Aorta (tissue), 5 donors: ENCODE results near the gene SPRED2. TPM values are rescaled to one million over a fixed set of nuclear protein-coding genes. Genes with fewer than 3 reads are reported as not detected.

ENCODE experiments used
- ATAC-seq: fragments of 200-7000 bp; cut with Tn5 transposase; one replicate; pipeline ENCODE4 v1.9.1; 2022; ENCODE audit warnings: moderate library complexity; ENCODE audit not compliant: low FRiP score
- DNase-seq, 2 donors: peaks; one replicate each; pipeline ENCODE4 v3.0.0-alpha.2; 2020
- H3K27ac ChIP-seq, 2 donors: one replicate each; pipeline ENCODE4 v1.5.1; 2013; ENCODE audit warnings: low read length in 2 of 2, mild to moderate bottlenecking in 2 of 2, moderate library complexity in 2 of 2, control low read depth in 1 of 2, inconsistent platforms in 1 of 2, low read depth in 1 of 2
- H3K27me3 ChIP-seq, 2 donors: one replicate each; pipeline ENCODE4 v1.6.1; 2013; ENCODE audit warnings: control low read depth in 1 of 2, low read length in 1 of 2, mild to moderate bottlenecking in 1 of 2, moderate library complexity in 1 of 2; ENCODE audit not compliant: insufficient read depth in 2 of 2, control insufficient read depth in 1 of 2
- H3K36me3 ChIP-seq, 2 donors: one replicate each; pipeline ENCODE4 v1.6.1; 2013; ENCODE audit warnings: control low read depth in 1 of 2, low read length in 1 of 2, mild to moderate bottlenecking in 1 of 2; ENCODE audit not compliant: insufficient read depth in 2 of 2, control insufficient read depth in 1 of 2
- H3K4me1 ChIP-seq, 2 donors: one replicate each; pipeline ENCODE4 v1.6.1; 2013; ENCODE audit warnings: low read length in 2 of 2, control low read depth in 1 of 2, mild to moderate bottlenecking in 1 of 2, moderate library complexity in 1 of 2; ENCODE audit not compliant: insufficient read depth in 2 of 2, control insufficient read depth in 1 of 2
- H3K4me3 ChIP-seq, 2 donors: one replicate each; pipeline ENCODE4 v1.5.1; 2013; ENCODE audit warnings: low read length in 2 of 2, control low read depth in 1 of 2, mild to moderate bottlenecking in 1 of 2
- H3K9me3 ChIP-seq: one replicate; pipeline ENCODE4 v1.6.1; 2013; ENCODE audit warnings: mild to moderate bottlenecking, low read length; ENCODE audit not compliant: control insufficient read depth
- WGBS, 2 donors: extraction: QIAGEN DNeasy Blood & Tissue Kit; methylation state at CpG; one replicate each; pipeline ENCODE4 v1.1.7; 2013; 5-methylcytosine and 5-hydroxymethylcytosine counted together
- intact Hi-C, 2 donors: fragments of 100-400 bp; cut with DNase I; formaldehyde crosslinking; loops; one replicate each; pipeline versions ENCODE4 v1.14.2 to v1.15.0; 2022
- polyA plus RNA-seq, 2 donors: library from polyadenylated mRNA; stranded (reverse); fragments of 200-250 nt; gene quantifications; one replicate each; pipeline ENCODE4 v1.2.3, GENCODE V29; 2013
- total RNA-seq, 2 donors: library from RNA; stranded (reverse); fragmentation: NEBNext Ultra II Directional; extraction: Animal tissue kit (Norgen Biotek cat#: 25700); gene quantifications; one replicate each; pipeline ENCODE4 v1.2.1, GENCODE V29; 2021
- donor health status: healthy with polysubstance abuse.
- donor health status: Bipolar disorder and iron deficiency.
- donor health status: DM: no; HTN: no; CAD: no.
- donor health status: DM: no; HTN: no; CAD: no.
- donor health status: DM: yes; HTN: yes; CAD: no.

SPRED2 gene
- total and polyA plus RNA-seq, 4 donors, result 9.9 to 38.3 (median 28.1) TPM

DNA sequence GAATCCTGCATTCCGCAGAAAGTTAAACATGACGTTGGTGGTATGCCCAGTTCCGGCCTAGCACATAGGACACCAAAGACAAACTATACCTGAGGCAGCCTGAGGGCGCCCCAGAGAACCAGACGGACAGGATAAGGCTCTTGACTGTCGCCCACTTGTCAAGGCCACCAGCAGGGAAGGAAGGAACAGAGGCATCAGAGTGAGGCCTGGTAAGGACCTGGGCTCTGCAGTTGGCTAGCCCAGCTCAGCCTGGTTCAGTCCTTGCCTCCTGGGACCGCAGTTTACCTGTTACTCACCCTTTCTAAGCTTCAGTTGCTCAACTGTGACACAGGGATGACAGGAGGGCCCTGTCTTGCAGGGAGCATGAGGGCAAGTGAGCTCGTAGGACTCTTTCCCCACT lies 122.7 kb downstream of the SPRED2 start:
- DNase-seq, result no peak
- no peaks in the 10 kb centered on the region for H3K9me3 ChIP-seq
- intact Hi-C loops, result no loop called here
- H3K27me3 ChIP-seq, result no peaks in the 10 kb centered on the region
- no peaks in the 10 kb centered on the region for H3K4me1 ChIP-seq
- no peak overlapping the region for H3K4me3 ChIP-seq
- no peak overlapping the region for H3K27ac ChIP-seq
- 85 to 92% methylated on average over 8 of the region's 8 CpGs for WGBS, 2 donors
- peaks cover 0 to 7% of the 10 kb centered on the region in 2 donors for H3K36me3 ChIP-seq
- no peak for ATAC-seq

DNA sequence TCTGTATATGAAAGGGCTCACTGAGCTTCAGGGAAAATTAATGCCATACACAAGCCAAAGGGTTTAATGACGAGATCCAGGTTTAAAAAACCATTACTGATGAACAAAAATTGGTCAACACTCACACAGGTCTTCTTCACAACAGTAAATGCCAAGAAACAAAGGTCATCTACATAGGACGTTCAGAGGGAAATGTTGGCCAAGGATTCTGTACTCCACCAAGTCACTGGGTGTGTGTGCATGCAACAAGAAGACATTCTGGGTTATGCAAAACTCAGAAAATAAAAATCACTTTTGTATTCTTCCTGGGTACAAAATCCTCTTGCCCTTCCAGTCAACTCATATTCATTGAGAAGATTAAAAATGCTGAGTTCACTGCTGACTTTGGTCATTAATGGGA lies 126.5 kb downstream of the SPRED2 start:
- DNase-seq (no peak), ATAC-seq (no peak)
- Histone ChIP-seq H3K27ac (no peak overlapping the region), H3K9me3 (no peaks in the 10 kb centered on the region), H3K4me1 (peaks cover 0 to 7% of the 10 kb centered on the region in 2 donors), H3K27me3 (no peaks in the 10 kb centered on the region), H3K4me3 (no peak overlapping the region), H3K36me3 (peaks cover 0 to 2% of the 10 kb centered on the region in 2 donors)
- 88 to 91% methylated on average over 2 of the region's 2 CpGs for WGBS, 2 donors
- intact Hi-C loops, result no loop called here

DNA sequence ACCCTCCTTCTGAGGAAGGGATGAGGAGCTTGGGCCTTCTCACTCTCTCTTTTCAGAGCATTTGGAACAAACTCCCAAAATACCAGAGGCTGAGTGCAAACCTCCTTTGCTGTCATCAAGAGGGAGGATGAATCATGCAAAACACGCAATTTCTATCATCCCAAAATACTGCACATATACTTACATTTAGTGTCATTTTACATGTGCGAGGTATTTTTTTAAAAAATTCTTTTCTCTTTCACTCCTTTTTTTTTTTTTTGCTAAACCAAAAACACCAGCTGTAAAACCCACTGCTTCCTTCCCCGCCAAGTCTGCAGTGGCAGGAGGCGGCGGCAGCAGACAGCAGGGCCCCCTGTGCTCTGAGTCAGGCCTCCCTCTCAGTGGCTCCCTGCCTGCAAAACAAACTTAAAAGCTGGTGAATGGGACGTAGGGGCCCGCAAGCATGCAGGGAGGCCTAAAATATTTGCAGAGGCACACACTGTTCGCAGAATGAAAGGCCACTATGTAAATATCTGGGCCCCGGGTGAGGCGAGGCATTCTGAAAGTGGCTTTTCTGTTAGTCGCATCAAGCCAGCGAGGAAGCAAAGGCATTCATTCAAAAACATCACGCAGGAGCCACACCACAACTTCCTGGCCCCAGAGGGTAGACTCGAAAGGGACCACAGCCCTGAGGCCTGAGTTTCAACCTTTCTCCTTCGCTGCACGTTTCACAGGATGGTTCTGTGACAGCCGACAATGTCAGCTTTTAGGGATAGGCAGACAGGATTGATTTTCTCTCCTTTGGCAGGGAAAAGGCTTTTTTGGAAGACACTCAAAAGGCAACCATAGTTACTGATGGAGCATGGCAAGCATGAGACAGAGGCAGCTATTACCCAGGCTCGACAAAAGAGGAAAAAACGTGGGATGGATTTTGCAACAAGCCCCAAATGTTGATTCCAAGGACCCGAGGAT lies 131.4 kb downstream of the SPRED2 start:
- Histone ChIP-seq H3K27me3 (no peaks in the 10 kb centered on the region), H3K4me1 (peaks cover 0 to 7% of the 10 kb centered on the region in 2 donors), H3K27ac (peak overlapping the region in 1 of 2 donors; percentile 81), H3K36me3 (no peaks in the 10 kb centered on the region), H3K9me3 (no peaks in the 10 kb centered on the region), H3K4me3 (no peak overlapping the region)
- ATAC-seq (peak; percentile 82), DNase-seq (peak; percentile 77)
- intact Hi-C loops, result loop anchor here (2.0 to 5.0 kb wide), 2 partner anchors 132 to 136 kb away; partner anchors contain the start of gene SPRED2 (in 1 of the 2)
- WGBS, 2 donors, result 5 to 6% methylated on average over 20 of the region's 20 CpGs

DNA sequence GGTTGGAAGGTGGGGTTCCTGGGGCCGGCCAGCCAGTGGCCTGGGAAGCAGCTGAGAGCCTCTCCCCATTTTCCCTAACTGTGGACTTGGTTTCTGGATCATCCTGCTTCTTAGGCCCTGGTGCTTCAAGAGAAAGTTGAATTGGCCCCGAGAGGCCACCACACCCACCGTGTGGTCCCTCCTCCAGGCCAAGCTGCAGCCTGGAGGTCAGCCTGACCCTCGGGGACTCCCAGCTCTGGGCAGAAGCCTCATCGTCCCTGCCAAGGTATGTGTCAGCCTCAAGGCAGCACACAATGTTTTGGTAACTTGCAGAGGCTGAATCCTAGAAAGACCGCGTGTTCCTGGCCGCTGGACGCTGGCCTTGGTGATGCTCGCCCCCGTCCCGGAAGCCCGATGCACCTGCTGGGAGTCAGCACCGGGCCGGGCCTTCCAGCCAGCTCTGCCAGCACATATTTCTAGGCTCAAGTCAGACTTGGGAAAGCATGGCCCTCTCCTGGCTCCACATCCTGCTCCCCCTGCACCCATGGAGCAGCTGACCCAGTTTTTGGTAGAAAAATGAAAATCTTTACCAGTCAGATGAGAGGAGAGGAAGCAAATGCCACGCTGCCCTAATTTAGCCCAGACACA lies 132.2 kb downstream of the SPRED2 start:
- Histone ChIP-seq H3K27me3 (no peaks in the 10 kb centered on the region), H3K9me3 (no peaks in the 10 kb centered on the region), H3K4me3 (no peak overlapping the region), H3K27ac (peak overlapping the region; percentile 24 to 66), H3K4me1 (peaks cover 0 to 7% of the 10 kb centered on the region in 2 donors), H3K36me3 (no peaks in the 10 kb centered on the region)
- WGBS, 2 donors, result 3 to 8% methylated on average over 16 of the region's 16 CpGs
- DNase-seq, result peak; percentile 83 to 90
- peak; percentile 87 for ATAC-seq
- intact Hi-C loops, result loop anchor here (2.0 to 5.0 kb wide), 2 partner anchors 133 to 137 kb away; partner anchors contain the start of gene SPRED2 (in 1 of the 2)

DNA sequence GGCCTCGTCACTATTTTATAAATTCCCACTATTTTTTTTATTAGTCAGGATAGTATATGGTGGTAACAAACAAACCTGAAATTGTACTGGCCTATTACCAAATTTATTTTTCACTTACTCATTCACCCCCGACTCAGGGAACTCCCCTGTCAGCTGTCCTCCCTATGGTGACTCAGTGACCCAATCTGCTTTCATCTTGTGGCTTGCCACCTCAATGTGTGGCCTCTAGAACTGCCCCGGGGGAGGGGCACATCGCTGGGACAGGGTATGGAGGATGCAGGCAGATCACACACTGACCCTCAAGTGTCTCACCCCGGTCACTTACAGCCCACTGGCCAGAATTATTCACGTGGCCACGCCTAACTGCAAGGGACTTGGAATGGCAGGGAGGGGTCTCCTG lies 133.2 kb downstream of the SPRED2 start:
- no peaks in the 10 kb centered on the region for H3K27me3 ChIP-seq
- no peaks in the 10 kb centered on the region for H3K9me3 ChIP-seq
- DNase-seq, result no peak
- intact Hi-C loops, result no loop called here
- no peak overlapping the region for H3K4me3 ChIP-seq
- 80 to 86% methylated on average over 7 of the region's 7 CpGs for WGBS, 2 donors
- H3K4me1 ChIP-seq, result peaks cover 0 to 7% of the 10 kb centered on the region in 2 donors
- no peak overlapping the region for H3K27ac ChIP-seq
- no peaks in the 10 kb centered on the region for H3K36me3 ChIP-seq
- ATAC-seq, result no peak

DNA sequence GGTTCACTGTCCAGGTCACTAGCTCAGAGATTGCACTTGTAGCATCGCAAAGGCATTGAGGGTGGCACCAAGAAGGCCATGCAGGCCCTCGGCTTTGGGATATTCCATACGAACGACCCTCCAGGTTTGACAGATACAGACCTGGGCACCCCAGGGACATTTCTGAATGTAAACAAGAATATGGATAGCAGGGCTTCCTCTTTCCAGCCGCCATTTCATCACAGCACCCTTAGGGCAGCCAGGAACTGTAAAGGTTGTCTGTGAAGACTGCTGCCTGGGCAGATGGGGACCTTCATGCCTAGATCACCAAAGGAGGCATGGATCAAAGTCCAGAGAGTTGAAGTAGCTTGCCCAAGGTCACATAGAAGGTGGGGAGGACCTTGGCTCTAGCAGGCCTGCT lies 134.3 kb downstream of the SPRED2 start:
- ATAC-seq (no peak), DNase-seq (no peak)
- Histone ChIP-seq H3K9me3 (no peaks in the 10 kb centered on the region), H3K27me3 (no peaks in the 10 kb centered on the region), H3K27ac (no peak overlapping the region), H3K4me3 (no peak overlapping the region), H3K4me1 (peaks cover 0 to 7% of the 10 kb centered on the region in 2 donors), H3K36me3 (no peaks in the 10 kb centered on the region)
- intact Hi-C loops, result no loop called here
- 91 to 95% methylated on average over 5 of the region's 5 CpGs for WGBS, 2 donors

DNA sequence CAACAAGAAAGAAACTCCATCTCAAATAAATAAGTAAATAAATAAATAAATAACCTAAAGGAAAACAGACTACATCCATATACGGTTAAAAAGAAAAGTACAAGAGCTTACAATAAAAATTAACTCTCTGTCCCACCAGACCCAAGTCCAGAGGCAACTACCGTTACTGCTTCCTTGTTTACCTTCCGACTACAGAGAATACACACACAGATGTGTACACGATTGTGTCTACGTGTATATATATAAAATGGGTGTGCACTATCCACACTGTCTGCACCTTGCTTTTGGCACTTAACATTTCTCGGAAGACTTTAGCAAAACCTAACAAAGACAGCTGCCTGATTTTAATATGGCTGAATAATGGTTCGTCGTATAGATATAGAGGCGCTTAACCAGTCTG lies 134.9 kb downstream of the SPRED2 start:
- Histone ChIP-seq H3K9me3 (no peaks in the 10 kb centered on the region), H3K4me1 (peaks cover 0 to 7% of the 10 kb centered on the region in 2 donors), H3K4me3 (no peak overlapping the region), H3K27ac (no peak overlapping the region), H3K27me3 (no peaks in the 10 kb centered on the region), H3K36me3 (no peaks in the 10 kb centered on the region)
- DNase-seq (no peak), ATAC-seq (no peak)
- intact Hi-C loops, result no loop called here
- 96 to 97% methylated on average over 9 of the region's 9 CpGs for WGBS, 2 donors

DNA sequence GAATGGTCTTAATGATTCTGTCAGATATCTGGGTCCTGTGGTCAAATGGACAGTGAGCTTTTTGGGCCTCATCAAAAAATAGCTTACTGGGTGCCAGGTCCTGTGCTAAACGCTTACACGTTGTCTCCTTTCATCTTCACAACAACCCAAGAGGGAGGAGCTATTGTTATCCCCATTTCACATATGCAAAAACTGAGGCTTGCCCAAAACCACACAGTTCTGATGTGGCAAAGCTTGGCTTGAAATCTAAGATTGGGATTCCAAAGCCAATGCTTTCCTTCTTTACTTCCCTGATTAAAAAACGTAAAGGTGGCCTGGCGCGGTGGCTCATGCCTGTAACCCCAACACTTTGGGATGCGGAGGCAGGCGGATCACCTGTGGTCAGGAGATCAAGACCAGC lies 135.4 kb downstream of the SPRED2 start:
- Histone ChIP-seq H3K27me3 (no peaks in the 10 kb centered on the region), H3K4me1 (peaks cover 0 to 6% of the 10 kb centered on the region in 2 donors), H3K4me3 (no peak overlapping the region), H3K9me3 (no peaks in the 10 kb centered on the region), H3K27ac (no peak overlapping the region), H3K36me3 (no peaks in the 10 kb centered on the region)
- DNase-seq (no peak), ATAC-seq (no peak)
- WGBS, 2 donors, result 95 to 96% methylated on average over 7 of the region's 7 CpGs
- intact Hi-C loops, result no loop called here
